NCI-H187 treated with DMSO at 0.1 percent for 48 hours (cell line): ENCODE data around the gene MRPL21.

Source experiments
- DNase-seq: peaks from one replicate; lab custom pipeline; 2025; lab: John Stamatoyannopoulos, UW

MRPL21 gene

DNA sequence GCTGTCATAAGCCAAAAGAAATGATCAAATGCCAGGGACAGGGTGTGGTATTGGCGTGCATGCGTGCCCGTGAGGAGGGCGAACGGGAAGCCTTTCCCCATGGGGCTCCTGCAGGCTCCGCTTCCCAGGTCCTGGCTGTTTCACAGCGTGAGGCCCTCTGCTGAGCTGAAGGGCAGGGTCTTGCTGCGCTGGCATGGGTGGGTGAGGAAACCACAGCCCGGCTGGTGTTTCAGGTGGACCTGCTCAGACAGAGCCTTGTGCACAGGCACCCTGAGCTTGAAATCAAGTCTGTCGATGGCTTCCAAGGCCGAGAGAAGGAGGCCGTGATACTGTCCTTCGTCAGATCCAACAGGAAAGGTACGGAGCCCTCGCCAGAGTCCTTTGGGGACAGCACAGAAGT, 31.4 kb upstream of the MRPL21 start:
- no peak for DNase-seq

GRCh38 chr11:68934666-68935065, 31.0 kb upstream of the MRPL21 start:
- no peak for DNase-seq

GRCh38 chr11:68934321-68934645, 30.7 kb upstream of the MRPL21 start:
- no peak for DNase-seq

GRCh38 chr11:68933605-68934320, 30.1 kb upstream of the MRPL21 start:
- no peak for DNase-seq

DNA sequence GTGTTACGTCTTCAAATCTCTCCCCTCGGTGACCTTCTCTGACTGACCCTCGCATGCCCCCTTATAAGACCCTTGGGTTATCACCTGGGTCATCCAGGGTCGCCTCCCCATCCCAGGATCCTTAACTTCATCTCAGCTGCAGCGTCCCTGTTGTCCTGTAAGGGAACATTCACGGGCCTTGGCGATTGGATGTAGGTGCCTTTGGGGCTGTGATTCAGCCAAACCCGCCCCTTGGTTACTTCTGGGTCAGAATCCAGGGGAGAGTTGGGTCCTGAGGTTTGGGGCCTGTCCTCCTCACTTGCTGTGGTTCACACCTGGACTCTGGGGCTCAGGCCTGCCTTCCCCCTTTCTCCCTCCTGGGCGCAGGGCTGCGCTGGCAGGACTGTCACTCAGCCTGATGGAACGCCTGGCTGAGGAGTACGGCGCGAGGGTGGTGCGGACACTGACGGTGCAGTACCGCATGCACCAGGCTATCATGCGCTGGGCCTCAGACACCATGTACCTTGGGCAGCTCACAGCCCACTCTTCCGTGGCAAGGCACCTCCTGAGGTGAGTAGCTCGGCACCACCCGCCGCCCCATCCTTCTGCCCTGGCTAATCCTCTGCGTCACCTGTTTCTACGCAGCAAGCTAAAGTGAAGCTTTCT, 29.4 kb upstream of the MRPL21 start:
- DNase-seq = no peak

GRCh38 chr11:68932358-68932757, 28.7 kb upstream of the MRPL21 start:
- no peak for DNase-seq

DNA sequence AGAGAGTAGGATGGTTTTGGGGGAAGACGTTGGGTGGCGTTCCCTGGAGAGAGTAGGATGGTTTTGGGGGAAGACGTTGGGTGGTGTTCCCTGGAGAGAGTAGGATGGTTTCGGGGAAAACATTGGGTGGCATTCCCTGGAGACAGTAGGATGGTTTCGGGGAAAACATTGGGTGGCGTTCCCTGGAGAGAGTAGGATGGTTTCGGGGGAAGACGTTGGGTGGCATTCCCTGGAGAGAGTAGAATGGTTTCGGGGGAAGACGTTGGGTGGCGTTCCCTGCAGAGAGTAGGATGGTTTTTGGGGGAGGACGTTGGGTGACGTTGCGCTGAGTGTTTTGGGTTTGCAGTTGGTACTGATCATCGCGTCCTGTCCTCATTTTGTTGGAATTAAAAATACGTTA, 28.3 kb upstream of the MRPL21 start:
- DNase-seq = no peak

GRCh38 chr11:68930991-68931855, 27.6 kb upstream of the MRPL21 start:
- no peak for DNase-seq

- no peak for DNase-seq
Observed at GRCh38 chr11:68929706-68930570, 26.3 kb upstream of the MRPL21 start.

DNA sequence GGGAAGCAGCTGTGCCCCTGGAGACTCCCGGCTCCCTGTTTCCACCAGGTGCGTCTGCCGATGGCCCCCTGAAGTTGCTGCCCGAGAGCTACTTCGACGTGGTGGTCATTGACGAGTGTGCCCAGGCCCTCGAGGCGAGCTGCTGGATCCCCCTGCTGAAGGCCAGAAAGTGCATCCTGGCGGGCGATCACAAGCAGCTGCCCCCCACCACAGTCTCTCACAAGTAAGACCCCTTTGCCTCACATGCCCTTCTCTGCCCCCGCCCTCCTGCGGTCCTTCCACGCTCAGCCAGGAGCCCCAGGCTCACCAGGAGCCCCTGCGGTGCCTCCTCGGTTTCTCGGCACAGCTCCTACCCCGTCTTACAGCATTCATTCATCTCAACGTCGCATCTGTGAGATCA, 25.5 kb upstream of the MRPL21 start:
- no peak for DNase-seq

DNA sequence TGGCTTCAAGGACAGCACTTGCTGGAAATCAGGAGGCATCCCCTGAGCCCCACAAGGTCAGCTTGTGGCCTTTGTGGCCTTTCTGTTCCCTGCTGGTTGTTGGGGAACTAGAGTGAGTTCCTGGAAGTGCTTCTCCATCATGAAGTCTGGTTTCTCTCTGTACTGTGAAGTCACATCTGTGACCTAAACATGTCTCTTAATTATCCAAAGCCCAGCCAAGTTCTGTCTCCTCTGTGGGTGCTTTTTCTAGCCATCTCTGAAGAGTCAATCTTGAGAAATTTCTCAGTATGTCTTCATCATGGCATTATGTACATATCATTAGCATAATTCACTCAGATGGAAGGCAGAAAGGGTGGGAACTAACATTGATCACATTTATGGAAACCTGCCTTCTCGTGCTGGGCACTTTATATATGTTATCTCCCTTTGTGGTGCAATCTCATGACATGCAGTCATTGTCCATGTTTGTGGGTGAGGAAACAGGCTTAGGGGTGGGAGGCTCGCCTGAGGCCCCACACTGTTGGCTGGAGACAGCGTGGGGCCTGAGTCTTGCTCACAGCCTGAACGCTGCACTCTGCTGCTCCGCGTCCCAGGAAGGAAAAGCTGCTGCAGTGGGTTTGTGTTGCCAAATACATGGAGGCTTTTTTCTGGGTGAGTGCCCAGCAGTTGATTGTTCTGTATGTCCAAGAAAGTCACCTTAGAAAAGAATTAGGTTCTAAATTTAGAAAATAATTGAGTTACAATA, 24.7 kb upstream of the MRPL21 start:
- no peak for DNase-seq

- no peak for DNase-seq
Observed at GRCh38 chr11:68927280-68928135, 23.9 kb upstream of the MRPL21 start.

DNA sequence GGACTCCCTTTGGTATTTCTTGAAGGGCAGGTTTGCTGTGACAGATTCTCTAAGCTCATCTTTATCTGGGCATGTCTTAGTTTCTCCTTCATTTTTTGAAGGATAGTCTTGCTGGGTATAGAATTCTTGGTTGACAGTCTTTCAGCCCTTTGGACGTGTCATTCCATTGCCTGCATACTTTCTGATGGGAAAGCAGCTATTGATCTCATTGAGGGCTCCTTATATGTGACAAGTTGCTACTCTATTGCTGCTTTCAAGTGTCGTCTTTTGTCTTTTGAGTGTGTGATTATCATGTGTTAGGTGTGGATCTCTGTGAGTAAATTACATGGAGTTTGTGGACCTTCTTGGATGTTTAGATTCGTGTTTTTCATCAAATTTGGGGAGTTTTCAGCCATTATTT, 22.0 kb upstream of the MRPL21 start:
- no peak for DNase-seq

- no peak for DNase-seq
Observed at GRCh38 chr11:68924073-68924925, 20.7 kb upstream of the MRPL21 start.

GRCh38 chr11:68923614-68924013, 20.0 kb upstream of the MRPL21 start:
- no peak for DNase-seq

GRCh38 chr11:68916439-68916838, 12.8 kb upstream of the MRPL21 start:
- DNase-seq = no peak

DNA sequence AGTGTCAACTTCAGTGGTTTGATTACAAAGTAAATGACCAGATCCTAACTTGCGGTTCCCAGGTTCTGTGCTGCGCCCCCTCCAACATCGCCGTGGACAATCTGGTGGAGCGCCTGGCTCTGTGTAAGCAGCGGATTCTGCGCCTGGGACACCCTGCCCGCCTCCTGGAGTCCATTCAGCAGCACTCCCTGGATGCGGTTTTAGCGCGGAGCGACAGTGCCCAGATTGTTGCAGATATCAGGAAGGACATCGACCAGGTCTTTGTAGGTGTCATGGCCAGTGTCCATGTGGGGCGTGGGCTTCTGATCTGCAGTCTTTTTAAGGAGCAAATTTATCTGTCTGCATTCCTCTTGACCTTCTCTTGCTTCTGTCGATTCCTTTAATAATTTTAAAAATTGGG, 11.1 kb upstream of the MRPL21 start:
- DNase-seq = no peak

- no peak for DNase-seq
Observed at GRCh38 chr11:68913188-68913587, 9.6 kb upstream of the MRPL21 start.

DNA sequence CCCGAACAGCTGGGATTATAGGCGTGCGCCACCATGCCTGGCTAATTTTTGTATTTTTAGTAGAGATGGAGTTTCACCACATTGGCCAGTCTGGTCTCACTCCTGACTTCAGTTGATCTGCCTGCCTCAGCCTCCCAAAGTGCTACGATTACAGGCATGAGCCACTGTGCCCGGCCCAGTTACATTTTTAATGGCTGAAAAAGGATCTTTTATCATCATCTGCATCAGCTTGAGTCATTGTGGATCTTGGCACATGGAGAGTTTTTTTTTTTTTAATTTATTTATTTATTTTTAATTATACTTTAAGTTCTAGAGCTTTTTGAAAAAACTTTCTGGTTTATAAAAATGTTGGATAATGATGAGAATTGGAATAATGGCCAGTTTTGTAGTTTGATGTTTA, 8.6 kb upstream of the MRPL21 start:
- DNase-seq = no peak

- DNase-seq = no peak
Observed at GRCh38 chr11:68911731-68912130, 8.1 kb upstream of the MRPL21 start.
